Bronchial epithelial cell (primary cell): ENCODE results near the gene GABRR2. TPM values are rescaled to one million over a fixed set of nuclear protein-coding genes. Genes with fewer than 3 reads are reported as not detected.
A peak's percentile ranks its signal among the peaks of the same experiment; 100 is the strongest.
"Not testable (repeated sequence)": the region's sequence is repeated elsewhere in the genome, so short reads cannot be mapped to it uniquely, and the experiment has no call there.

Source experiments
- DNase-seq: peaks from one replicate; pipeline ENCODE4 v3.0.0-alpha.2; 2010; ENCODE audit warnings: low read depth
- FAIRE-seq: peaks from 2 replicates; lab custom pipeline; 2011; peaks lifted over from hg19 to GRCh38; lab: Jason Lieb, UNC
- H3K27me3 ChIP-seq: 2 replicates; pipeline ENCODE4 v1.5.1; 2011; ENCODE audit warnings: low read length; ENCODE audit not compliant: control insufficient read depth, insufficient read depth
- H3K36me3 ChIP-seq: 2 replicates; pipeline ENCODE4 v1.5.1; 2011; ENCODE audit warnings: low read length; ENCODE audit not compliant: control insufficient read depth, insufficient read depth
- H3K4me3 ChIP-seq: 2 replicates; pipeline ENCODE4 v1.5.1; 2011; ENCODE audit warnings: mild to moderate bottlenecking, low read depth, low read length, control low read depth
- CTCF ChIP-seq: IDR thresholded peaks from 2 replicates; pipeline ENCODE4 v1.5.1; 2011; ENCODE audit warnings: mild to moderate bottlenecking, moderate library complexity, low read length, control low read depth, inconsistent platforms; ENCODE audit not compliant: insufficient read depth, severe bottlenecking
- total RNA-seq: library from RNA; depleted of rRNA; stranded (reverse); fragments of >200 nt; gene quantifications from 2 replicates; pipeline ENCODE4 v1.2.1, GENCODE V29; 2014

Gene GABRR2
- total RNA-seq, 1 donor from 2014 or later, result under 0.01 TPM

- Histone ChIP-seq H3K27me3 (peaks cover 3% of the 10 kb centered on the region), H3K36me3 (no peaks in the 10 kb centered on the region), H3K4me3 (no peak overlapping the region)
- FAIRE-seq (no peak), DNase-seq (peak; percentile 52)
- TF ChIP-seq CTCF, result peak; percentile 58
Measured at GRCh38 chr6:89242574-89243330, 72.3 kb downstream of the GABRR2 start.

GRCh38 chr6:89239338-89239737, 75.8 kb downstream of the GABRR2 start:
- H3K27me3 ChIP-seq, result no peaks in the 10 kb centered on the region
- H3K36me3 ChIP-seq, result no peaks in the 10 kb centered on the region
- H3K4me3 ChIP-seq, result no peak overlapping the region
- DNase-seq, result no peak
- FAIRE-seq, result no peak
- no peak for TF ChIP-seq CTCF

GRCh38 chr6:89237158-89237557, 77.9 kb downstream of the GABRR2 start:
- DNase-seq (no peak), FAIRE-seq (no peak)
- Histone ChIP-seq H3K4me3 (no peak overlapping the region), H3K36me3 (no peaks in the 10 kb centered on the region), H3K27me3 (no peaks in the 10 kb centered on the region)
- no peak for TF ChIP-seq CTCF

- not testable (repeated sequence) for DNase-seq, H3K4me3 ChIP-seq, H3K27me3 ChIP-seq, H3K36me3 ChIP-seq, FAIRE-seq
Measured at GRCh38 chr6:89233605-89234004, 81.5 kb downstream of the GABRR2 start.

GRCh38 chr6:89222712-89223039, 92.4 kb downstream of the GABRR2 start:
- TF ChIP-seq CTCF, result no peak
- FAIRE-seq, result no peak

GRCh38 chr6:89221971-89222711, 93.0 kb downstream of the GABRR2 start:
- Histone ChIP-seq H3K4me3 (no peak overlapping the region), H3K27me3 (peaks cover 2% of the 10 kb centered on the region), H3K36me3 (no peaks in the 10 kb centered on the region)
- FAIRE-seq (no peak), DNase-seq (no peak)
- no peak for TF ChIP-seq CTCF

More at GRCh38 chr6:89222712-89223039, 92.4 kb downstream of the GABRR2 start:
- Histone ChIP-seq H3K27me3 (peaks cover 2% of the 10 kb centered on the region), H3K36me3 (no peaks in the 10 kb centered on the region), H3K4me3 (no peak overlapping the region)
- no peak for DNase-seq
